T-helper 22 cell (primary cell): Measurements from ENCODE around the gene POLR1F.

Source experiments
- DNase-seq: peaks from one replicate; pipeline ENCODE4 v3.0.0-alpha.2; 2020; ENCODE audit warnings: low read depth

The POLR1F gene

GRCh38 chr7:19675816-19676215 lies 33.0 kb downstream of the POLR1F start:
- DNase-seq, result no peak

DNA sequence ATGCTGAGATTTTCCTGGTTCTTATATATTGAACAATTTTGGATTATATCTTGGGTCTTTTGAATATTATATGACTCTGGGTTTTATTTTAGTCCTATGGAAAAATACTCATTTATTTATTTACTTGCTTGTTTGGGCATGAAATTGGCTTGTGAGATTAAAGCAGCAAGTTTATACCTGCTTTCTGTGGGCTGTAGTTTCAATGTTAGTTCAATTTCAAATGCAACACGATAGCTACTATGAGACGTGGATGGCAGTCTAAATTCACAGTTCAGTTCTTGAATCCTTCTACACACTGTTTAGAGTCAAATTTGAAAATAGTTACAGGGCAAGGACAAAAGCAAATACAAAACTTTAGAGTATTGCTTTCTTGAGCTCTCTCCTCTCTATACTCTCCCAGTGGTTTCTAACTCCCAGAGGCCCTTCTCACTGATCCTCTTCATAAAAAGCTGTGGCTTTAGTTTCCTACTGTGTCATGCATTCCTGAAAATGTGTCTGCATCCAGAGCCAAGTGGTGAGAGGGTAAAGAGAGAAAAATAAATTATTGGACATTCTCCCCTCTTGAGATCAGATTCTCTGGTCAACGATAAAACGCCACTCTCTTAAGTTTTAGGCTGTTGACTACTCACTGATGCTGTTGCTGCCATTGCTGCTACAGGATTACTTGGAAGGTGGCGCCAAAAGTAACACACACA lies 34.4 kb downstream of the POLR1F start:
- DNase-seq, result no peak

DNA sequence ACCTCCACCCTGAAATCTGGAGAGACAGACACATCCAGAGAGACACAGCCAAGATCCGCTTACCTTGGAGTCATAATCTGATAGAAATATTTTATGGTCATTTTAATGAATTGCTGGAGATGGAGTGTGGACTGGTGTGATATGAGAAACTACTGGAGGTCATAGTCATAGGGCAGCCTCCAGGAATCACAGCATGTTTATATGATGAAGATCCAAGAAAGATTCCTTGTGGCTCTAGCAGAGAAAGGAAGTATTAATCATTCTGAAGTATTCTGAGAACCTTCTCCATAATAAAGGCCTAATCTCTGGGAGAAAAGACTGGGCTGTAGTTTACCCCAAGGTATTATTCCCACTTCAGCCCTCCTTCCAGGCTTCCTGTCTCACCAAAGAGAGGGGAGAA lies 38.0 kb downstream of the POLR1F start:
- DNase-seq, result no peak

DNA sequence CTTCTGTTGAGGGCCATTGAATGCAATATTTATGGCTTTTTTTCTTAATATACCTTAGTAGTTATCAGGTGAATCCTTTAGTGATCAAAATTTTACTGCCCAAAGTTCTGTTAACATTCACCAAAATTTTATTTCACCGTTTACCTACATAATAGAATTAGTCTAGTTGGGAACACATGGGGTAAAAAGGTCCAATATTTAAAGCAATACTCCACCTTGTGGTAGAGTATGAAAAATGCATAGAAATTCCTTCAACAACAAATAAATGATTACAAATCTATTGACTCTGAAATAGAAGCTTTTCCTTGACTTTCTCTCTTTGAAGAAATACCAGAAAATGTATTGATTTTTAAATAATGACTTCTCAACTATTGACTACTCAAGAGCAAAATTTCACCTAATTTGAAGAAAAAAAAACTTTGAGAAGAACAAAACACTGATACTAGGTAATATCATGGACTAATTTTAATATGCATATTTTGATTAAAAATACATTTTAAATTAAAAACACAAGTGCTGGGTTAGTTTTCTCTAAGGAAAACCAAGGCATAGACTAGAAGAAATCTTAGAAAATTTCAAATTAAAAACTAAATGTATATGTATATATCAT lies 43.3 kb downstream of the POLR1F start:
- no peak for DNase-seq

- DNase-seq, result no peak
These were observed 44.9 kb downstream of the POLR1F start for GRCh38 chr7:19663816-19664462.

DNA sequence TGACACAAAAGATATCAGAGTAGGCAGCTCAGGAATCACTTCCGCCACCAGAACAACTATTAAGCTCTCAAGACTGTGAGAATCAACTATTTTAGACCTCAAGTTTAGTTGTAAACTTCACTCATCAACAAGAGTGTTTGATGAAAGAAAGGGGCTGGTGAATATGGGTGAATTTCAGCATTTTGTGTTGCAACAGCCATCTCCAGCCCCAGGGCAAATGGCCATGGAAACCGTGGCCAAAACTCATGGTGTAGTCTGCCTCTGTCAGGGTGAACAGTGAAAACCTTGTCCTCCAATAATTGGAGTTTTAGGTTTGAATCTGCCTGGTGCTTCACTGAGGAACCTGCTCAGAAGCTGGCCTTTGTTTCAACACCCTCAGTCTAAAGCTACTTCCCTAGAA lies 60.0 kb downstream of the POLR1F start:
- DNase-seq, result no peak
